Measurements from ENCODE around the gene IVD.

GRCh38 chr15:40388941-40389823, 16.4 kb upstream of the IVD start:
- no peak for TF ChIP-seq POLR2AphosphoS5 (IDR thresholded peaks at IDR 0.05)
- TF ChIP-seq CTCF (IDR thresholded peaks at IDR 0.05), result no peak
- no peak for TF ChIP-seq POLR2A (IDR thresholded peaks at IDR 0.05; ENCODE audit: low read depth)
- TF ChIP-seq EP300 (IDR thresholded peaks at IDR 0.05), result no peak

All from esophagus muscularis mucosa (tissue), 4 donors.